Measurements from ENCODE around the gene RNU6-1.

RNU6-1 gene

GRCh38 chr15:67861983-67862382, 22.1 kb upstream of the RNU6-1 start:
- no peak for TF ChIP-seq CTCF (IDR thresholded peaks at IDR 0.05; ENCODE audit: low read depth, low read length, missing control alignments)
- DNase-seq (ENCODE audit: extremely low read depth, low read depth), result no peak
- no peak overlapping the region for H3K4me3 ChIP-seq (replicated peaks; ENCODE audit: low read depth, low read length)

- no peak for TF ChIP-seq CTCF (IDR thresholded peaks at IDR 0.05; ENCODE audit: low read depth, low read length, missing control alignments)
- DNase-seq (ENCODE audit: extremely low read depth, low read depth), result no peak
- H3K4me3 ChIP-seq (replicated peaks; ENCODE audit: low read depth, low read length), result no peak overlapping the region
Observed at GRCh38 chr15:67859331-67859946, 19.6 kb upstream of the RNU6-1 start.

- H3K4me3 ChIP-seq (replicated peaks; ENCODE audit: low read depth, low read length), result no peak overlapping the region
- DNase-seq (ENCODE audit: extremely low read depth, low read depth), result no peak
- no peak for TF ChIP-seq CTCF (IDR thresholded peaks at IDR 0.05; ENCODE audit: low read depth, low read length, missing control alignments)
Observed at GRCh38 chr15:67857220-67857619, 17.4 kb upstream of the RNU6-1 start.

GRCh38 chr15:67855842-67856241, 16.0 kb upstream of the RNU6-1 start:
- no peak overlapping the region for H3K4me3 ChIP-seq (replicated peaks; ENCODE audit: low read depth, low read length)
- no peak for TF ChIP-seq CTCF (IDR thresholded peaks at IDR 0.05; ENCODE audit: low read depth, low read length, missing control alignments)
- no peak for DNase-seq (ENCODE audit: extremely low read depth, low read depth)

- TF ChIP-seq CTCF (IDR thresholded peaks at IDR 0.05; ENCODE audit: low read depth, low read length, missing control alignments), result no peak
- no peak for DNase-seq (ENCODE audit: extremely low read depth, low read depth)
- H3K4me3 ChIP-seq (replicated peaks; ENCODE audit: low read depth, low read length), result no peak overlapping the region
Observed at GRCh38 chr15:67854358-67854757, 14.5 kb upstream of the RNU6-1 start.

GRCh38 chr15:67853454-67853853, 13.6 kb upstream of the RNU6-1 start:
- no peak for TF ChIP-seq CTCF (IDR thresholded peaks at IDR 0.05; ENCODE audit: low read depth, low read length, missing control alignments)
- no peak overlapping the region for H3K4me3 ChIP-seq (replicated peaks; ENCODE audit: low read depth, low read length)
- DNase-seq (ENCODE audit: extremely low read depth, low read depth), result no peak

GRCh38 chr15:67852418-67852817, 12.6 kb upstream of the RNU6-1 start:
- no peak for TF ChIP-seq CTCF (IDR thresholded peaks at IDR 0.05; ENCODE audit: low read depth, low read length, missing control alignments)
- no peak overlapping the region for H3K4me3 ChIP-seq (replicated peaks; ENCODE audit: low read depth, low read length)
- DNase-seq (ENCODE audit: extremely low read depth, low read depth), result no peak

Data from HFF-Myc (cell line).